Fibroblast of lung (primary cell): ENCODE measurements around the gene LIPM. TPM values are rescaled to one million over a fixed set of nuclear protein-coding genes. Genes with fewer than 3 reads are reported as not detected.
A peak's percentile ranks its signal among the peaks of the same experiment; 100 is the strongest.

Experiments
- DNase-seq, 2 donors: peaks; one replicate each; pipeline versions ENCODE4 v3.0.0 to v3.0.0-alpha.2; 2010; ENCODE audit warnings: low read depth in 2 of 2
- H2AFZ ChIP-seq: 2 replicates; pipeline ENCODE4 v1.5.1; 2012; ENCODE audit warnings: low read length, control low read depth, inconsistent platforms
- H3K27ac ChIP-seq: 2 replicates; pipeline ENCODE4 v1.5.1; 2011; ENCODE audit warnings: low read length, control low read depth; ENCODE audit not compliant: insufficient read depth
- H3K27me3 ChIP-seq: 2 replicates; pipeline ENCODE4 v1.5.1; 2011; ENCODE audit warnings: mild to moderate bottlenecking, low read length; ENCODE audit not compliant: control insufficient read depth, insufficient read depth
- H3K36me3 ChIP-seq: 2 replicates; pipeline ENCODE4 v1.5.1; 2011; ENCODE audit warnings: low read length; ENCODE audit not compliant: control insufficient read depth, insufficient read depth
- H3K4me1 ChIP-seq: 2 replicates; pipeline ENCODE4 v1.5.1; 2011; ENCODE audit warnings: low read length; ENCODE audit not compliant: control insufficient read depth, insufficient read depth; ENCODE audit errors: extremely low read depth
- H3K4me2 ChIP-seq: 2 replicates; pipeline ENCODE4 v1.5.1; 2011; ENCODE audit warnings: low read length, control low read depth; ENCODE audit not compliant: insufficient read depth; ENCODE audit errors: extremely low read depth
- H3K4me3 ChIP-seq, 4 experiments: fragments of 200-600 bp in 1 of 4; sonication (generic) in 1 of 4; replicated peaks in 1 of 4; 2 replicates each; pipeline ENCODE4 v1.5.1; 2011 to 2016; ENCODE audit warnings: low read length in 4 of 4, low read depth in 3 of 4, mild to moderate bottlenecking in 3 of 4, control low read depth in 2 of 4, inconsistent platforms in 1 of 4, mixed read lengths in 1 of 4; ENCODE audit not compliant: insufficient read depth in 1 of 4; ENCODE audit errors: control extremely low read depth in 1 of 4
- H3K79me2 ChIP-seq: 2 replicates; pipeline ENCODE4 v1.5.1; 2012; ENCODE audit warnings: mild to moderate bottlenecking, low read length, inconsistent platforms; ENCODE audit not compliant: control insufficient read depth, insufficient read depth
- H3K9ac ChIP-seq: 2 replicates; pipeline ENCODE4 v1.5.1; 2011; ENCODE audit warnings: mild to moderate bottlenecking, low read length, control low read depth; ENCODE audit not compliant: insufficient read depth
- H3K9me3 ChIP-seq: 2 replicates; pipeline ENCODE4 v1.5.1; 2012; ENCODE audit warnings: low read depth, low read length; ENCODE audit not compliant: control insufficient read depth, insufficient read depth
- H4K20me1 ChIP-seq: 2 replicates; pipeline ENCODE4 v1.5.1; 2011; ENCODE audit warnings: low read length; ENCODE audit not compliant: control insufficient read depth, insufficient read depth; ENCODE audit errors: extremely low read depth
- CTCF ChIP-seq, 2 donors: IDR thresholded peaks in 1 of 2; conservative IDR thresholded peaks in 1 of 2; 1 replicate in 1 of 2; 2 replicates in 1 of 2; pipeline ENCODE4 v1.5.1; 2011 to 2012; ENCODE audit warnings: low read length in 2 of 2, control low read depth in 1 of 2, inconsistent platforms in 1 of 2, low read depth in 1 of 2, mild to moderate bottlenecking in 1 of 2
- EZH2 ChIP-seq: IDR thresholded peaks from 2 replicates; pipeline ENCODE4 v1.5.1; 2012; ENCODE audit warnings: low read length, control low read depth, mild to moderate bottlenecking; ENCODE audit errors: missing control alignments
- polyA plus RNA-seq, 2 donors: library from polyadenylated mRNA; depleted of rRNA in 1 of 2; stranded (reverse) in 1 of 2; unstranded in 1 of 2; fragments of >200 nt; gene quantifications; 2 replicates each; pipeline ENCODE4 v1.2.1, GENCODE V29; 2011 to 2012; ENCODE audit warnings: missing spikeins in 1 of 2
- total RNA-seq: library from RNA; depleted of rRNA; stranded (reverse); fragments of >200 nt; gene quantifications from 2 replicates; pipeline ENCODE4 v1.2.1, GENCODE V29; 2014

LIPM gene
- total and polyA plus RNA-seq, 2 donors (not counting 1 experiment from before 2014, with no cell fraction given), result not detected

- no peak overlapping the region for H3K4me3 ChIP-seq
- no peak for TF ChIP-seq CTCF (conservative IDR thresholded peaks at IDR 0.05 in 1 of 2, IDR thresholded peaks at IDR 0.05 in 1 of 2; ENCODE audit: low read depth in 1 of 2, low read length in 2 of 2)
- no peak for TF ChIP-seq EZH2
- no peak overlapping the region for H3K4me2 ChIP-seq
- no peak overlapping the region for H3K27ac ChIP-seq
- no peak overlapping the region for H2AFZ ChIP-seq
- H3K4me1 ChIP-seq, result no peaks in the 10 kb centered on the region
- no peak overlapping the region for H3K9ac ChIP-seq
- DNase-seq, result no peak
- no peaks in the 10 kb centered on the region for H3K79me2 ChIP-seq
- H3K9me3 ChIP-seq, result no peaks in the 10 kb centered on the region
- no peaks in the 10 kb centered on the region for H3K27me3 ChIP-seq
- no peaks in the 10 kb centered on the region for H4K20me1 ChIP-seq
- no peaks in the 10 kb centered on the region for H3K36me3 ChIP-seq
These were observed 13.6 kb upstream of the LIPM start for GRCh38 chr10:88788924-88789323.

DNA sequence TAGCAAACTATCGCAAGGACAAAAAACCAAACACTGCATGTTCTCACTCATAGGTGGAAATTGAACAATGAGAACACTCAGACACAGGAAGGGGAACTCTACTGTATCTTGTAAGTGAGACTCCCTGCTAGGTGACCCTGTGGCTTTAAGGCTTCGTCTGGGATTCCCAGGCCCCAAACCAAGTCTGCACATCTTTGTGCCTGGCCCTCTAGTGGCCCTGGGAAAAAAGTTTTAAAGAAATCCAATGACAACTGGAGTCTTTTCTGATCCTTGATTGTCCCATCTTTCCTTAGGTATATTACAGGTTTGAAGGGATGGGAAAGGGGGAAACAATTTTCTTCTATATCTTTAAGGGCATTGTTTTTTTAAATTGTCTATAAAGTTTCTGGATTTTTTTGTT, 10.6 kb upstream of the LIPM start:
- H3K36me3 ChIP-seq, result no peaks in the 10 kb centered on the region
- DNase-seq, result peak in 1 of 2 donors; percentile 17
- TF ChIP-seq CTCF (conservative IDR thresholded peaks at IDR 0.05 in 1 of 2, IDR thresholded peaks at IDR 0.05 in 1 of 2; ENCODE audit: low read depth in 1 of 2, low read length in 2 of 2), result peak; percentile 41 to 46
- TF ChIP-seq EZH2, result no peak

GRCh38 chr10:88792661-88793060, 9.9 kb upstream of the LIPM start:
- no peaks in the 10 kb centered on the region for H3K9me3 ChIP-seq
- H3K36me3 ChIP-seq, result no peaks in the 10 kb centered on the region
- H2AFZ ChIP-seq, result no peak overlapping the region
- H3K27ac ChIP-seq, result no peak overlapping the region
- no peaks in the 10 kb centered on the region for H4K20me1 ChIP-seq
- no peak overlapping the region for H3K9ac ChIP-seq
- H3K4me2 ChIP-seq, result no peak overlapping the region
- H3K79me2 ChIP-seq, result no peaks in the 10 kb centered on the region
- no peak for TF ChIP-seq CTCF (conservative IDR thresholded peaks at IDR 0.05 in 1 of 2, IDR thresholded peaks at IDR 0.05 in 1 of 2; ENCODE audit: low read depth in 1 of 2, low read length in 2 of 2)
- no peak for TF ChIP-seq EZH2
- H3K4me1 ChIP-seq, result no peaks in the 10 kb centered on the region
- no peaks in the 10 kb centered on the region for H3K27me3 ChIP-seq
- no peak overlapping the region for H3K4me3 ChIP-seq
- peak; percentile 72 to 86 for DNase-seq

More for the DNA sequence above, 10.6 kb upstream of the LIPM start:
- H3K4me3 ChIP-seq, result no peak overlapping the region
- H3K9me3 ChIP-seq, result no peaks in the 10 kb centered on the region
- H2AFZ ChIP-seq, result no peak overlapping the region
- H3K4me1 ChIP-seq, result no peaks in the 10 kb centered on the region
- H3K27me3 ChIP-seq, result no peaks in the 10 kb centered on the region
- no peak overlapping the region for H3K27ac ChIP-seq
- H3K79me2 ChIP-seq, result no peaks in the 10 kb centered on the region
- H3K4me2 ChIP-seq, result no peak overlapping the region
- H3K9ac ChIP-seq, result no peak overlapping the region
- H4K20me1 ChIP-seq, result no peaks in the 10 kb centered on the region
